Transverse colon (tissue), 4 donors: ENCODE measurements around the gene CTPS1. TPM values are rescaled to one million over a fixed set of nuclear protein-coding genes. Genes with fewer than 3 reads are reported as not detected.
A peak's percentile ranks its signal among the peaks of the same experiment; 100 is the strongest.

Source experiments
- DNase-seq: peaks from one replicate; pipeline ENCODE4 v3.0.0-alpha.2; 2019
- H3K27ac ChIP-seq, 4 donors: fragments of 200-600 bp; sonication (generic); 2 replicates each; pipeline ENCODE4 v1.5.1; 2016 to 2018; ENCODE audit warnings: inconsistent platforms in 4 of 4
- H3K27me3 ChIP-seq: fragments of 200-600 bp; sonication (generic); 2 replicates; pipeline ENCODE4 v1.5.1; 2017; ENCODE audit warnings: inconsistent platforms
- H3K36me3 ChIP-seq, 4 donors: fragments of 200-600 bp; sonication (generic); 2 replicates each; pipeline ENCODE4 v1.5.1; 2017 to 2019; ENCODE audit warnings: inconsistent platforms in 4 of 4
- H3K4me1 ChIP-seq, 4 donors: fragments of 200-600 bp; sonication (generic); 2 replicates each; pipeline ENCODE4 v1.5.1; 2017 to 2020; ENCODE audit warnings: inconsistent platforms in 4 of 4
- H3K4me3 ChIP-seq, 4 donors: fragments of 200-600 bp; sonication (generic); 1 replicate in 1 of 4; 2 replicates in 3 of 4; pipeline versions ENCODE4 v1.5.1 to v1.6.1; 2017 to 2019; ENCODE audit warnings: inconsistent platforms in 4 of 4
- H3K9me3 ChIP-seq, 2 donors: fragments of 200-600 bp; sonication (generic); 2 replicates each; pipeline ENCODE4 v1.5.1; 2017 to 2019; ENCODE audit warnings: inconsistent platforms in 2 of 2
- CTCF ChIP-seq, 5 experiments: fragments of 200-600 bp in 3 of 5; fragments of 450-650 bp in 2 of 5; sonication (generic) in 3 of 5; IDR thresholded peaks; 1 replicate in 2 of 5; 2 replicates in 3 of 5; pipeline ENCODE4 v1.5.1; 2016 to 2017; ENCODE audit warnings: antibody characterized with exemption in 5 of 5, inconsistent platforms in 3 of 5, mild to moderate bottlenecking in 2 of 5, moderate library complexity in 1 of 5
- EP300 ChIP-seq: sonication (generic); formaldehyde crosslinking; IDR thresholded peaks from one replicate; pipeline ENCODE4 v1.6.1; 2017; ENCODE audit warnings: antibody characterized with exemption, low read depth
- POLR2A ChIP-seq: fragments of 450-650 bp; IDR thresholded peaks from one replicate; pipeline ENCODE4 v1.6.1; 2016; ENCODE audit warnings: antibody characterized with exemption, mild to moderate bottlenecking, moderate library complexity
- POLR2AphosphoS5 ChIP-seq, 3 donors: sonication (generic); formaldehyde crosslinking; IDR thresholded peaks; one replicate each; pipeline ENCODE4 v1.6.1; 2016; ENCODE audit warnings: antibody characterized with exemption in 3 of 3
- WGBS, 2 donors: methylation state at CpG; one replicate each; pipeline ENCODE4 v1.1.5; 2018; ENCODE audit warnings: low coverage in 1 of 2; 5-methylcytosine and 5-hydroxymethylcytosine counted together
- in situ Hi-C, 4 donors: fragments of 200-750 bp; cut with MboI; loops; one replicate each; pipeline versions ENCODE4 v1.15.0 to v1.15.1; 2017; ENCODE audit warnings: low sequenced_read_pairs in 3 of 4, low pct_ligation_motif_present in 1 of 4, low pct_unique_long_range_greater_than_20kb in 1 of 4
- intact Hi-C: fragments of 100-400 bp; cut with DNase I; formaldehyde crosslinking; loops from one replicate; pipeline ENCODE4 v1.15.1; 2023; ENCODE audit warnings: low total_unique reads
- total RNA-seq, 4 donors: library from RNA; depleted of rRNA; stranded (reverse); fragments of >200 nt; gene quantifications; one replicate each; pipeline ENCODE4 v1.1.0, GENCODE V29; 2016

Gene CTPS1
- total RNA-seq, 4 donors from 2014 or later = 6.3 to 32.2 (median 19.7) TPM

GRCh38 chr1:40988280-40988679 is 8.8 kb downstream of the CTPS1 start:
- peaks cover 0 to 11% (median 4%) of the 10 kb centered on the region in 4 donors for H3K36me3 ChIP-seq

GRCh38 chr1:40989066-40989465 is 9.6 kb downstream of the CTPS1 start:
- H3K27ac ChIP-seq = no peak overlapping the region
- H3K4me1 ChIP-seq = peaks cover 0 to 11% (median 5%) of the 10 kb centered on the region in 4 donors
- in situ Hi-C loops = no loop called here
- H3K36me3 ChIP-seq = peaks cover 0 to 11% (median 4%) of the 10 kb centered on the region in 4 donors
- 95 to 100% methylated on average over 2 to 5 of the region's 5 CpGs for WGBS, 2 donors
- H3K4me3 ChIP-seq = no peak overlapping the region
- DNase-seq = no peak
- no peaks in the 10 kb centered on the region for H3K27me3 ChIP-seq
- H3K9me3 ChIP-seq = no peaks in the 10 kb centered on the region
- intact Hi-C loops = no loop called here
- TF ChIP-seq POLR2AphosphoS5 (IDR thresholded peaks at IDR 0.05) (no peak), POLR2A (no peak), EP300 (no peak), CTCF (IDR thresholded peaks at IDR 0.05) (no peak)

More at GRCh38 chr1:40988280-40988679, 8.8 kb downstream of the CTPS1 start:
- in situ Hi-C loops (no loop called here), intact Hi-C loops (no loop called here)
- Histone ChIP-seq H3K27ac (peak overlapping the region in 1 of 4 donors; percentile 28), H3K27me3 (no peaks in the 10 kb centered on the region), H3K9me3 (no peaks in the 10 kb centered on the region), H3K4me3 (no peak overlapping the region), H3K4me1 (peaks cover 0 to 11% (median 5%) of the 10 kb centered on the region in 4 donors)
- DNase-seq = no peak
- no peak for TF ChIP-seq POLR2A
- no peak for TF ChIP-seq EP300
- no peak for TF ChIP-seq POLR2AphosphoS5 (IDR thresholded peaks at IDR 0.05)
- TF ChIP-seq CTCF (IDR thresholded peaks at IDR 0.05) = no peak
- WGBS, 2 donors = 73 to 81% methylated on average over 3 of the region's 3 CpGs

GRCh38 chr1:40997096-40997495 is 17.6 kb downstream of the CTPS1 start:
- Histone ChIP-seq H3K9me3 (no peaks in the 10 kb centered on the region), H3K36me3 (peaks cover 0 to 42% (median 12%) of the 10 kb centered on the region in 4 donors), H3K4me1 (peaks cover 0 to under 1% (median 0%) of the 10 kb centered on the region in 4 donors), H3K27ac (no peak overlapping the region), H3K27me3 (no peaks in the 10 kb centered on the region), H3K4me3 (no peak overlapping the region)
- intact Hi-C loops (no loop called here), in situ Hi-C loops (no loop called here)
- DNase-seq = no peak
- 92 to 94% methylated on average over 8 of the region's 8 CpGs for WGBS, 2 donors
- TF ChIP-seq CTCF (IDR thresholded peaks at IDR 0.05) (no peak), EP300 (no peak), POLR2A (no peak), POLR2AphosphoS5 (IDR thresholded peaks at IDR 0.05) (no peak)

- H3K36me3 ChIP-seq = peaks cover 0 to 42% (median 11%) of the 10 kb centered on the region in 4 donors
Measured at GRCh38 chr1:40998668-40999067, 19.2 kb downstream of the CTPS1 start.

More at GRCh38 chr1:40998668-40999067, 19.2 kb downstream of the CTPS1 start:
- intact Hi-C loops = no loop called here
- no peaks in the 10 kb centered on the region for H3K27me3 ChIP-seq
- DNase-seq = no peak
- H3K27ac ChIP-seq = no peak overlapping the region
- H3K9me3 ChIP-seq = no peaks in the 10 kb centered on the region
- in situ Hi-C loops = no loop called here
- peaks cover 7 to 15% (median 9%) of the 10 kb centered on the region in 4 donors for H3K4me1 ChIP-seq
- 92 to 98% methylated on average over 4 of the region's 4 CpGs for WGBS, 2 donors
- no peak for TF ChIP-seq CTCF (IDR thresholded peaks at IDR 0.05)
- TF ChIP-seq POLR2A = no peak
- no peak for TF ChIP-seq POLR2AphosphoS5 (IDR thresholded peaks at IDR 0.05)
- TF ChIP-seq EP300 = no peak
- no peak overlapping the region for H3K4me3 ChIP-seq
